Esophagus muscularis mucosa (tissue), 4 donors: ENCODE measurements around the gene TECR. TPM values are rescaled to one million over a fixed set of nuclear protein-coding genes. Genes with fewer than 3 reads are reported as not detected.
"Not testable (repeated sequence)": the region's sequence is repeated elsewhere in the genome, so short reads cannot be mapped to it uniquely, and the experiment has no call there.

Experiments
- DNase-seq: peaks from one replicate; pipeline ENCODE4 v3.0.0-alpha.2; 2017; ENCODE audit errors: extremely low spot score
- H3K27ac ChIP-seq, 4 donors: fragments of 200-600 bp; sonication (generic); replicated peaks in 1 of 4; 1 replicate in 3 of 4; 2 replicates in 1 of 4; pipeline ENCODE4 v1.5.1; 2016 to 2019; ENCODE audit warnings: mild to moderate bottlenecking in 1 of 4
- H3K27me3 ChIP-seq, 4 donors: fragments of 200-600 bp; sonication (generic); one replicate each; pipeline versions ENCODE4 v1.5.1 to v1.6.0; 2016 to 2019
- H3K36me3 ChIP-seq, 4 donors: fragments of 200-600 bp; sonication (generic); one replicate each; pipeline ENCODE4 v1.5.1; 2016 to 2019
- H3K4me1 ChIP-seq, 4 donors: fragments of 200-600 bp; sonication (generic); one replicate each; pipeline ENCODE4 v1.5.1; 2016 to 2019
- H3K4me3 ChIP-seq, 4 donors: fragments of 200-600 bp; sonication (generic); 1 replicate in 2 of 4; 2 replicates in 2 of 4; pipeline ENCODE4 v1.5.1; 2016 to 2019; ENCODE audit warnings: mild to moderate bottlenecking in 4 of 4, moderate library complexity in 1 of 4
- H3K9me3 ChIP-seq, 4 donors: fragments of 200-600 bp; sonication (generic); 1 replicate in 3 of 4; 2 replicates in 1 of 4; pipeline ENCODE4 v1.5.1; 2016 to 2019
- EP300 ChIP-seq: sonication (generic); formaldehyde crosslinking; IDR thresholded peaks from one replicate; pipeline ENCODE4 v1.6.1; 2017; ENCODE audit warnings: antibody characterized with exemption
- POLR2A ChIP-seq: fragments of 450-650 bp; IDR thresholded peaks from one replicate; pipeline ENCODE4 v1.6.1; 2017; ENCODE audit warnings: antibody characterized with exemption, moderate library complexity, mild to moderate bottlenecking, low read depth
- POLR2AphosphoS5 ChIP-seq, 2 donors: sonication (generic); formaldehyde crosslinking; IDR thresholded peaks; one replicate each; pipeline ENCODE4 v1.6.1; 2017; ENCODE audit warnings: antibody characterized with exemption in 2 of 2
- WGBS: methylation state at CpG from one replicate; pipeline ENCODE4 v1.1.5; 2018; 5-methylcytosine and 5-hydroxymethylcytosine counted together
- intact Hi-C: fragments of 100-400 bp; cut with DNase I; formaldehyde crosslinking; loops from one replicate; pipeline ENCODE4 v1.15.1; 2023
- total RNA-seq, 4 donors: library from RNA; depleted of rRNA; stranded (reverse); fragments of >200 nt; gene quantifications; one replicate each; pipeline versions ENCODE4 v1.1.0 to v1.2.1, GENCODE V29; 2016
- TF ChIP-seq, protein P1 (sequence below), 3 experiments: fragments of 200-600 bp in 2 of 3; fragments of 450-650 bp in 1 of 3; sonication (generic) in 2 of 3; IDR thresholded peaks; one replicate each; pipeline ENCODE4 v1.5.1; 2017 to 2019; ENCODE audit warnings: antibody characterized with exemption in 3 of 3, mild to moderate bottlenecking in 2 of 3, moderate library complexity in 1 of 3

Gene TECR
- total RNA-seq, 4 donors from 2014 or later = 18.7 to 32.7 (median 25.7) TPM

DNA sequence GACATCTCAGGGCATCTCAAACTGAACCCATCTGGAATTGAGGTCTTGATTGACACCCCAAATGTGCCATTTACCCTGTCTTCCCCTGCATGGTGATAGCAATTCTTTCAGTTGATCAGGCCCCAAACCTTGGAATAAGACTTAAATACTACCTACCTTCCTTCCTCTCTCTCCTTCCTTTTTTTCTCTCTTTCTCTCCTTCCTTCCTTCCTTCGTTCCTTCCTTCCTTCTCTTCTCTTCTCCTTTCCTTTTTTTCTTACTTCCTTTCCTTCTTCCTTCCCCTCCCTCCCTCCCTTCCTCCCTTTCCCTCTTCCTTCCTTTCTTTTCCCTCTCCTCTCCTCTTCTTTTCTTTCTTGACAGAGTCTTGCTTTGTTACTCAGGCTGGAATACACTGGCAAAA is 26.1 kb upstream of the TECR start:
- DNase-seq = no peak
- no peaks in the 10 kb centered on the region for H3K9me3 ChIP-seq
- intact Hi-C loops = no loop called here
- peaks cover 0 to 7% (median under 1%) of the 10 kb centered on the region in 4 donors for H3K4me1 ChIP-seq
- H3K4me3 ChIP-seq = no peak overlapping the region
- H3K36me3 ChIP-seq = no peaks in the 10 kb centered on the region
- WGBS = 62% methylated on average over 1 of the region's 1 CpG
- TF ChIP-seq POLR2A = no peak
- TF ChIP-seq, protein P1, sequence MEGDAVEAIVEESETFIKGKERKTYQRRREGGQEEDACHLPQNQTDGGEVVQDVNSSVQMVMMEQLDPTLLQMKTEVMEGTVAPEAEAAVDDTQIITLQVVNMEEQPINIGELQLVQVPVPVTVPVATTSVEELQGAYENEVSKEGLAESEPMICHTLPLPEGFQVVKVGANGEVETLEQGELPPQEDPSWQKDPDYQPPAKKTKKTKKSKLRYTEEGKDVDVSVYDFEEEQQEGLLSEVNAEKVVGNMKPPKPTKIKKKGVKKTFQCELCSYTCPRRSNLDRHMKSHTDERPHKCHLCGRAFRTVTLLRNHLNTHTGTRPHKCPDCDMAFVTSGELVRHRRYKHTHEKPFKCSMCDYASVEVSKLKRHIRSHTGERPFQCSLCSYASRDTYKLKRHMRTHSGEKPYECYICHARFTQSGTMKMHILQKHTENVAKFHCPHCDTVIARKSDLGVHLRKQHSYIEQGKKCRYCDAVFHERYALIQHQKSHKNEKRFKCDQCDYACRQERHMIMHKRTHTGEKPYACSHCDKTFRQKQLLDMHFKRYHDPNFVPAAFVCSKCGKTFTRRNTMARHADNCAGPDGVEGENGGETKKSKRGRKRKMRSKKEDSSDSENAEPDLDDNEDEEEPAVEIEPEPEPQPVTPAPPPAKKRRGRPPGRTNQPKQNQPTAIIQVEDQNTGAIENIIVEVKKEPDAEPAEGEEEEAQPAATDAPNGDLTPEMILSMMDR (IDR thresholded peaks at IDR 0.05) = no peak
- no peak for TF ChIP-seq POLR2AphosphoS5 (IDR thresholded peaks at IDR 0.05)
- no peak for TF ChIP-seq EP300
- no peaks in the 10 kb centered on the region for H3K27me3 ChIP-seq
- no peak overlapping the region for H3K27ac ChIP-seq

- H3K9me3 ChIP-seq, DNase-seq, H3K27ac ChIP-seq, H3K27me3 ChIP-seq, intact Hi-C loops, H3K4me3 ChIP-seq, H3K36me3 ChIP-seq: not testable (repeated sequence)
- 95% methylated on average over 6 of the region's 8 CpGs for WGBS
- H3K4me1 ChIP-seq = peaks cover 2 to 12% (median 3%) of the 10 kb centered on the region in 4 donors
These were observed 24.8 kb upstream of the TECR start for GRCh38 chr19:14504575-14504974.

DNA sequence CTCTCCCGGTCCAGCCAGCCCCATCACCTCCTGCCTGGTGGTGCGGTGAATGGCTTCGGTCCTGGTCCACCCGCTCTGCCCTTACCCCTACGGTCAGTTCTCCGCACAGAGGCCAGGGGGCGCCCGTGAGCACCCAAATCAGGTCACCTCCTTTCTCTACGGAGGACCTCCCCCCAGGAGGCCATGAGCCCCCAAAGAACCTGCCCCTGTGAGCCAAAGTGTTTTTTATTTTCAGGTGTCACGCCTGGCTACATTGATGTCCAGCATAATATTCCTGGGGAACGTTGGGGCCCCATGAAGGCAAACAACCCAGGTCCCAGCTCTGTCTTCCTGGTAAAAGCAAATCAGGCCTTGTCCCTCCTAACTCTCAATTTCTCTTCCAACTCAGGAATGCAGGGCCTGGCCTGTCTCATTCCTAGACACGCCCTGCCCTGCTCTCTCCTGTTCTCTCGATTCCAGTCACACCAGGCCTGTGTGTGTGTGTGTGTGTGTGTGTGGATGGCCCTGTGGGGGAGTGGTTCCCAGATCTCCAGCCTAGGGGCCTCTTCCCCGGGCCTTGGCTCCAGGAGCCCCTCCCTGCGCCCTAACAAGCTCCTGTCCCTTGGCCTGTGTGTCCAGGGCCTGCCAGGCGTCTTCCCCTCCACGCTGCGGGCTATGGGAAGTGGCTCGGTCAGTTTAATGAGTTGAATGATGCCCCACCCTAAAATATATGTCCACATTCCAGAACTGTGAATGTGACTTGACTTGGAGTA is 23.7 kb upstream of the TECR start:
- intact Hi-C loops = no loop called here
- H3K4me1 ChIP-seq = peaks cover 6 to 22% (median 10%) of the 10 kb centered on the region in 4 donors
- DNase-seq = no peak
- no peak overlapping the region for H3K27ac ChIP-seq
- TF ChIP-seq, protein P1 (IDR thresholded peaks at IDR 0.05) = peak; percentile 39 to 57 (median 42)
- TF ChIP-seq POLR2AphosphoS5 (IDR thresholded peaks at IDR 0.05) = no peak
- WGBS = 51% methylated on average over 19 of the region's 19 CpGs
- no peaks in the 10 kb centered on the region for H3K36me3 ChIP-seq
- no peaks in the 10 kb centered on the region for H3K9me3 ChIP-seq
- H3K4me3 ChIP-seq = no peak overlapping the region
- no peaks in the 10 kb centered on the region for H3K27me3 ChIP-seq

DNA sequence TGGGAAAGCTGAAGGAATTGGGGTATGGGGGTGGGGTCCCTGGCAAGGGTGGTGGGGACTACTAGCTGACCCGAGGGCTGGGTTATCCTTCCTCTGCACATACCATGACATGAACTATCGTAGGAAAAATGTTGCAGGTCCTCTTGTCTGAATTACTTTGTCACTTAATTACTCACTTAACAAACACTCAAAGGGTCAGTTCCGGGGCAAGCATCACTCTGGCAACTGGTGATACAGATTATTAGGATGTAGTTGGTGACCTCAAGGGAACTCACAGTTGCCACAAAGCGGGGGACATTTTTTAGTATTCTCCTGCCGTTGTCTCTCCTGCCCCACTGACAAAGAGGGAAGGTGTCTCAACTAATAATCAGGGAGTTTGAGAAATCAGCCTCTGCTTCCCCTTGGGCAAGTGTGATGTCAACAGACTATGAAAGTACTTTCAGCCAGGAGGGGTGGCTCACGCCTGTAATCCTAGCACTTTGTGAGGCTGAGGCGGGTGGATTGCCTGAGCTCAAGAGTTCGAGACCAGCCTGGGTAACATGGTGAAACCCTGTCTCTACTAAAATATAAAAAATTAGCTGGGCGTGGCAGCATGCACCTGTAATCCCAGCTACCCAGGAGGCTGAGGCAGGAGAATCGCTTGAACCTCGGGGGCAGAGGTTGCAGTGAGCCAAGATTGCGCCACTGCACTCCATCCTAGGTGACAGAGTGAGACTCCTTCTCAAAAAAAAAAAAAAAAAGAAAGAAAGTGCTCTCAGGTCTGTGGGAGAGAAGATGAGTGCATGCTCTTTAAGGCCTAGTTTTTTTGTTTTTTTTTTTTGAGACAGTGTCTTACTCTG is 21.5 kb upstream of the TECR start:
- Histone ChIP-seq H3K27me3 (no peaks in the 10 kb centered on the region), H3K9me3 (no peaks in the 10 kb centered on the region), H3K36me3 (peaks cover 0 to 2% (median 0%) of the 10 kb centered on the region in 4 donors), H3K4me1 (peaks cover 9 to 31% (median 20%) of the 10 kb centered on the region in 4 donors), H3K4me3 (no peak overlapping the region), H3K27ac (peak overlapping the region in 2 of 4 donors; percentile 30 to 34)
- no peak for DNase-seq
- intact Hi-C loops = no loop called here
- 65% methylated on average over 12 of the region's 12 CpGs for WGBS
- no peak for TF ChIP-seq EP300
- no peak for TF ChIP-seq POLR2A
- no peak for TF ChIP-seq POLR2AphosphoS5 (IDR thresholded peaks at IDR 0.05)
- TF ChIP-seq, protein P1 (IDR thresholded peaks at IDR 0.05) = no peak
